GM12878 (cell line): ENCODE measurements around the gene C5. TPM values are rescaled to one million over a fixed set of nuclear protein-coding genes. Genes with fewer than 3 reads are reported as not detected.
A peak's percentile ranks its signal among the peaks of the same experiment; 100 is the strongest.

Source experiments
- ATF7 ChIP-seq: fragments of 450-650 bp; IDR thresholded peaks from 2 replicates; pipeline ENCODE4 v1.6.1; 2016; ENCODE audit warnings: low read depth, mild to moderate bottlenecking
- BCL11A ChIP-seq: IDR thresholded peaks from 2 replicates; pipeline ENCODE4 v1.6.1; 2011; ENCODE audit warnings: low read depth, low read length
- BHLHE40 ChIP-seq, 2 experiments: fragments of 450-650 bp in 1 of 2; IDR thresholded peaks; 2 replicates each; pipeline ENCODE4 v1.6.1; 2011 to 2017; ENCODE audit warnings: low read depth in 2 of 2, borderline replicate concordance in 1 of 2, improper control_type of control experiment in 1 of 2, low read length in 1 of 2, mild to moderate bottlenecking in 1 of 2
- BRCA1 ChIP-seq: IDR thresholded peaks from 2 replicates; pipeline ENCODE4 v1.6.1; 2011; ENCODE audit warnings: low read depth, low read length, improper control_type of control experiment
- CBFB ChIP-seq: IDR thresholded peaks from 2 replicates; pipeline ENCODE4 v1.6.1; 2016; ENCODE audit warnings: antibody characterized with exemption, low read depth
- CHD2 ChIP-seq: IDR thresholded peaks from 2 replicates; pipeline ENCODE4 v1.6.1; 2011; ENCODE audit warnings: low read depth, low read length, improper control_type of control experiment, borderline replicate concordance
- CREM ChIP-seq: IDR thresholded peaks from 2 replicates; pipeline ENCODE4 v1.6.1; 2014; ENCODE audit warnings: antibody characterized with exemption, low read depth
- EED ChIP-seq: sonication (generic); IDR thresholded peaks from 2 replicates; pipeline ENCODE4 v1.6.1; 2016; ENCODE audit warnings: antibody characterized with exemption, low read depth
- EZH2 ChIP-seq: IDR thresholded peaks from 2 replicates; pipeline ENCODE4 v1.6.1; 2012; ENCODE audit warnings: low read depth, mild to moderate bottlenecking, control low read depth, inconsistent platforms, low read length, borderline replicate concordance; ENCODE audit not compliant: control insufficient read depth
- FOXK2 ChIP-seq: fragments of 450-650 bp; IDR thresholded peaks from 2 replicates; pipeline ENCODE4 v1.6.1; 2017; ENCODE audit warnings: mild to moderate bottlenecking, moderate library complexity
- IKZF1 ChIP-seq: fragments of 450-650 bp; conservative IDR thresholded peaks from 2 replicates; pipeline ENCODE4 v1.6.1; 2017; ENCODE audit warnings: antibody characterized with exemption, mild to moderate bottlenecking
- LARP7 ChIP-seq: fragments of 450-650 bp; IDR thresholded peaks from 2 replicates; pipeline ENCODE4 v1.6.1; 2017; ENCODE audit warnings: mild to moderate bottlenecking
- MEF2B ChIP-seq: fragments of 450-650 bp; IDR thresholded peaks from 2 replicates; pipeline ENCODE4 v1.6.1; 2018; ENCODE audit warnings: mild to moderate bottlenecking, moderate library complexity; ENCODE audit not compliant: partially characterized antibody, poor library complexity, severe bottlenecking
- MTA2 ChIP-seq: fragments of 450-650 bp; IDR thresholded peaks from 2 replicates; pipeline ENCODE4 v1.6.1; 2016; ENCODE audit warnings: low read depth, mild to moderate bottlenecking, moderate library complexity
- NFXL1 ChIP-seq: fragments of 450-650 bp; IDR thresholded peaks from 2 replicates; pipeline ENCODE4 v1.6.1; 2017; ENCODE audit warnings: antibody characterized with exemption, mild to moderate bottlenecking, borderline replicate concordance
- NFYB ChIP-seq: IDR thresholded peaks from 2 replicates; pipeline ENCODE4 v1.6.1; 2011; ENCODE audit warnings: low read depth, mild to moderate bottlenecking, low read length, improper control_type of control experiment, moderate library complexity; ENCODE audit not compliant: insufficient read depth
- NR2C1 ChIP-seq: fragments of 450-650 bp; IDR thresholded peaks from 2 replicates; pipeline ENCODE4 v1.6.1; 2017; ENCODE audit warnings: antibody characterized with exemption, mild to moderate bottlenecking, moderate library complexity
- POLR2AphosphoS2 ChIP-seq: IDR thresholded peaks from 2 replicates; pipeline ENCODE4 v1.6.1; 2011; ENCODE audit warnings: low read depth, mild to moderate bottlenecking, low read length, improper control_type of control experiment, moderate library complexity
- RAD51 ChIP-seq: fragments of 450-650 bp; IDR thresholded peaks from 2 replicates; pipeline ENCODE4 v1.6.1; 2016; ENCODE audit warnings: moderate library complexity, mild to moderate bottlenecking, inconsistent platforms
- RCOR1 ChIP-seq: conservative IDR thresholded peaks from 2 replicates; pipeline ENCODE4 v1.6.1; 2012; ENCODE audit warnings: low read depth, low read length, improper control_type of control experiment
- SIX5 ChIP-seq: IDR thresholded peaks from 2 replicates; pipeline ENCODE4 v1.6.1; 2011; ENCODE audit warnings: mild to moderate bottlenecking, low read depth, low read length, moderate library complexity; ENCODE audit not compliant: severe bottlenecking
- TCF12 ChIP-seq: IDR thresholded peaks from 2 replicates; pipeline ENCODE4 v1.6.1; 2011; ENCODE audit warnings: low read depth, mild to moderate bottlenecking, low read length
- USF1 ChIP-seq: IDR thresholded peaks from 2 replicates; pipeline ENCODE4 v1.6.1; 2011; ENCODE audit warnings: borderline replicate concordance, low read depth, mild to moderate bottlenecking, moderate library complexity, mixed read lengths, low read length; ENCODE audit not compliant: insufficient read depth; ENCODE audit errors: extremely low read length
- ZNF217 ChIP-seq: fragments of 450-650 bp; IDR thresholded peaks from 2 replicates; pipeline ENCODE4 v1.6.1; 2017; ENCODE audit warnings: antibody characterized with exemption, mild to moderate bottlenecking
- polyA plus RNA-seq, 11 experiments: library from polyadenylated mRNA; depleted of rRNA in 4 of 11; unstranded in 6 of 11; stranded (reverse) in 5 of 11; fragments of >200 nt; fragmentation: Nextera tagmentation in 4 of 11; fragmentation: Illumina TruSeq in 1 of 11; extraction: Ambion mirVana in 4 of 11; extraction: Trizol in 1 of 11; gene quantifications; 1 replicate in 1 of 11; 2 replicates in 10 of 11; pipeline versions ENCODE4 v1.2.1 to v1.2.3, GENCODE V29; 2011 to 2016; ENCODE audit warnings: inconsistent platforms in 2 of 11, missing spikeins in 2 of 11, low read depth in 1 of 11
- total RNA-seq, 4 experiments: library from RNA; depleted of rRNA in 3 of 4; stranded (reverse); fragments of >200 nt in 3 of 4; fragmentation: Illumina TruSeq in 1 of 4; extraction: Trizol in 1 of 4; gene quantifications; 2 replicates each; pipeline versions ENCODE4 v1.2.1 to v1.2.3, GENCODE V29; 2013 to 2021
- TF ChIP-seq, protein P1 (sequence below): fragments of 450-650 bp; IDR thresholded peaks from 2 replicates; pipeline ENCODE4 v1.6.1; 2017; ENCODE audit warnings: mild to moderate bottlenecking, low read depth, inconsistent platforms; ENCODE audit not compliant: poor library complexity, severe bottlenecking
- TF ChIP-seq, protein P2 (sequence below): IDR thresholded peaks from 2 replicates; pipeline ENCODE4 v1.6.1; 2011; ENCODE audit warnings: mild to moderate bottlenecking, low read depth, low read length, moderate library complexity; ENCODE audit not compliant: insufficient replicate concordance

C5 gene
- total and polyA plus RNA-seq, 10 of the 15 experiments (the other 5 are each of a cell fraction or from before 2014, with no cell fraction given), result 0.39 to 2.2 (median 1.2) TPM

GRCh38 chr9:120924698-120925534 lies 125.2 kb downstream of the C5 start (continued):
- TF ChIP-seq LARP7, result peak; percentile 56; the same call in 1 of the 2 replicates
- TF ChIP-seq NFXL1, result no peak
- peak; percentile 15 to 75; a peak in 3 of 4 replicates for TF ChIP-seq BHLHE40 (IDR thresholded peaks at IDR 0.05; ENCODE audit: borderline replicate concordance in 1 of 2, low read depth in 2 of 2, low read length in 1 of 2)
- no peak for TF ChIP-seq TCF12
- no peak for TF ChIP-seq SIX5
- TF ChIP-seq NR2C1, result peak; percentile 59; the same call in 1 of the 2 replicates
- peak; percentile 11; the same call in 1 of the 2 replicates for TF ChIP-seq RCOR1
- TF ChIP-seq, protein P1, sequence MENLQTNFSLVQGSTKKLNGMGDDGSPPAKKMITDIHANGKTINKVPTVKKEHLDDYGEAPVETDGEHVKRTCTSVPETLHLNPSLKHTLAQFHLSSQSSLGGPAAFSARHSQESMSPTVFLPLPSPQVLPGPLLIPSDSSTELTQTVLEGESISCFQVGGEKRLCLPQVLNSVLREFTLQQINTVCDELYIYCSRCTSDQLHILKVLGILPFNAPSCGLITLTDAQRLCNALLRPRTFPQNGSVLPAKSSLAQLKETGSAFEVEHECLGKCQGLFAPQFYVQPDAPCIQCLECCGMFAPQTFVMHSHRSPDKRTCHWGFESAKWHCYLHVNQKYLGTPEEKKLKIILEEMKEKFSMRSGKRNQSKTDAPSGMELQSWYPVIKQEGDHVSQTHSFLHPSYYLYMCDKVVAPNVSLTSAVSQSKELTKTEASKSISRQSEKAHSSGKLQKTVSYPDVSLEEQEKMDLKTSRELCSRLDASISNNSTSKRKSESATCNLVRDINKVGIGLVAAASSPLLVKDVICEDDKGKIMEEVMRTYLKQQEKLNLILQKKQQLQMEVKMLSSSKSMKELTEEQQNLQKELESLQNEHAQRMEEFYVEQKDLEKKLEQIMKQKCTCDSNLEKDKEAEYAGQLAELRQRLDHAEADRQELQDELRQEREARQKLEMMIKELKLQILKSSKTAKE, result peak; percentile 58
- no peak for TF ChIP-seq EZH2
- peak; percentile 25; the same call in 1 of the 2 replicates for TF ChIP-seq RAD51
- no peak for TF ChIP-seq BCL11A
- 0 out of 2 replicates have a peak, but pooled peaks have one; percentile 22 for TF ChIP-seq CHD2
- TF ChIP-seq ZNF217, result peak; percentile 53; the same call in 1 of the 2 replicates
- no peak for TF ChIP-seq USF1
- no peak for TF ChIP-seq FOXK2
- TF ChIP-seq, protein P2, sequence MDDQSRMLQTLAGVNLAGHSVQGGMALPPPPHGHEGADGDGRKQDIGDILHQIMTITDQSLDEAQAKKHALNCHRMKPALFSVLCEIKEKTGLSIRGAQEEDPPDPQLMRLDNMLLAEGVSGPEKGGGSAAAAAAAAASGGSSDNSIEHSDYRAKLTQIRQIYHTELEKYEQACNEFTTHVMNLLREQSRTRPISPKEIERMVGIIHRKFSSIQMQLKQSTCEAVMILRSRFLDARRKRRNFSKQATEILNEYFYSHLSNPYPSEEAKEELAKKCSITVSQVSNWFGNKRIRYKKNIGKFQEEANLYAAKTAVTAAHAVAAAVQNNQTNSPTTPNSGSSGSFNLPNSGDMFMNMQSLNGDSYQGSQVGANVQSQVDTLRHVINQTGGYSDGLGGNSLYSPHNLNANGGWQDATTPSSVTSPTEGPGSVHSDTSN, result no peak
- TF ChIP-seq EED, result peak; percentile 33; the same call in 1 of the 2 replicates
- TF ChIP-seq MEF2B, result peak; percentile 25
- TF ChIP-seq IKZF1, result peak; percentile 76
- TF ChIP-seq CBFB, result peak; percentile 87
- 0 out of 2 replicates have a peak, but pooled peaks have one; percentile 7 for TF ChIP-seq NFYB
- peak; percentile 65; the same call in 1 of the 2 replicates for TF ChIP-seq CREM
- peak; percentile 92 for TF ChIP-seq ATF7
- peak; percentile 76; the same call in 1 of the 2 replicates for TF ChIP-seq MTA2
- no peak for TF ChIP-seq BRCA1
- TF ChIP-seq POLR2AphosphoS2, result peak; percentile 55
